Fibroblast of villous mesenchyme (primary cell): Measurements from ENCODE around the gene FAM161A. TPM values are rescaled to one million over a fixed set of nuclear protein-coding genes. Genes with fewer than 3 reads are reported as not detected.
"Not testable (repeated sequence)": the region's sequence is repeated elsewhere in the genome, so short reads cannot be mapped to it uniquely, and the experiment has no call there.

ENCODE experiments used
- DNase-seq: peaks from one replicate; pipeline ENCODE4 v3.0.0-alpha.2; 2010; ENCODE audit warnings: low read depth
- H3K4me3 ChIP-seq: 2 replicates; pipeline ENCODE4 v1.5.1; 2011; ENCODE audit warnings: low read depth, mild to moderate bottlenecking, low read length
- CTCF ChIP-seq: IDR thresholded peaks from 2 replicates; pipeline ENCODE4 v1.5.1; 2012; ENCODE audit warnings: low read depth, mild to moderate bottlenecking, low read length; ENCODE audit not compliant: insufficient read depth
- total RNA-seq: library from RNA; depleted of rRNA; stranded (reverse); fragments of >200 nt; gene quantifications from 2 replicates; pipeline ENCODE4 v1.2.3, GENCODE V29; 2012

The FAM161A gene
- total RNA-seq, 1 donor: 2.2 TPM

GRCh38 chr2:61855318-61855613 is 1.4 kb upstream of the FAM161A start:
- peak overlapping the region; percentile 89 for H3K4me3 ChIP-seq
- no peak for DNase-seq
- TF ChIP-seq CTCF: no peak

- DNase-seq: peak; percentile 97
- no peak for TF ChIP-seq CTCF
- peak overlapping the region; percentile 89 for H3K4me3 ChIP-seq
Measured at GRCh38 chr2:61854564-61855317, 881 bp upstream of the FAM161A start.

GRCh38 chr2:61853086-61853846 is 594 bp downstream of the FAM161A start:
- peak; percentile 28 for DNase-seq
- peak overlapping the region; percentile 89 for H3K4me3 ChIP-seq
- TF ChIP-seq CTCF: no peak

- not testable (repeated sequence) for DNase-seq, H3K4me3 ChIP-seq
Measured at GRCh38 chr2:61851270-61851669, 2.6 kb downstream of the FAM161A start.

GRCh38 chr2:61845320-61845719 is 8.5 kb downstream of the FAM161A start:
- no peak for TF ChIP-seq CTCF

GRCh38 chr2:61841286-61841685 is 12.6 kb downstream of the FAM161A start:
- no peak overlapping the region for H3K4me3 ChIP-seq
- no peak for DNase-seq
- no peak for TF ChIP-seq CTCF

More at GRCh38 chr2:61845320-61845719, 8.5 kb downstream of the FAM161A start:
- no peak for DNase-seq
- no peak overlapping the region for H3K4me3 ChIP-seq

- no peak overlapping the region for H3K4me3 ChIP-seq
- TF ChIP-seq CTCF: no peak
- DNase-seq: peak; percentile 12
Measured at GRCh38 chr2:61834893-61835292, 19.0 kb downstream of the FAM161A start.
